B cell (primary cell): ENCODE measurements around the gene GGN. TPM values are rescaled to one million over a fixed set of nuclear protein-coding genes. Genes with fewer than 3 reads are reported as not detected.
"Not testable (repeated sequence)": the region's sequence is repeated elsewhere in the genome, so short reads cannot be mapped to it uniquely, and the experiment has no call there.

Experiments
- ATAC-seq: fragments of 200-7000 bp; cut with Tn5 transposase; one replicate; pipeline ENCODE4 v1.10.0; 2021; ENCODE audit warnings: low read depth, mild to moderate bottlenecking, moderate number of reproducible peaks, moderate library complexity
- CTCF ChIA-PET: fragments of 350-600 bp; sonication (Branson Sonifier 250); formaldehyde crosslinking; loops from one replicate; lab custom pipeline; 2021; ENCODE audit warnings: antibody characterized with exemption, inconsistent platforms; lab: Charles Lee
- POLR2A ChIA-PET: fragments of 350-600 bp; sonication (Branson Sonifier 250); formaldehyde crosslinking; loops from one replicate; lab custom pipeline; 2021; ENCODE audit warnings: antibody characterized with exemption; lab: Charles Lee
- DNase-seq: peaks from one replicate; pipeline ENCODE4 v3.0.0; 2013
- H2AFZ ChIP-seq: 2 replicates; pipeline ENCODE4 v1.6.1; 2012; ENCODE audit warnings: mild to moderate bottlenecking, low read depth, low read length; ENCODE audit not compliant: insufficient read depth, poor library complexity, severe bottlenecking
- H3K27ac ChIP-seq, 2 donors: 1 replicate in 1 of 2; 2 replicates in 1 of 2; pipeline ENCODE4 v1.5.1; 2012 to 2013; ENCODE audit warnings: low read length in 2 of 2, mild to moderate bottlenecking in 2 of 2, moderate library complexity in 1 of 2
- H3K27me3 ChIP-seq, 4 experiments: fragments of 200-600 bp in 1 of 4; sonication (generic) in 1 of 4; replicated peaks in 1 of 4; 1 replicate in 2 of 4; 2 replicates in 2 of 4; pipeline versions ENCODE4 v1.6.1 to v1.7.0; 2013 to 2016; ENCODE audit warnings: low read length in 3 of 4, mild to moderate bottlenecking in 2 of 4, mixed read lengths in 1 of 4, moderate library complexity in 1 of 4; ENCODE audit not compliant: insufficient read depth in 4 of 4, control insufficient read depth in 3 of 4; ENCODE audit errors: control extremely low read depth in 1 of 4
- H3K36me3 ChIP-seq, 2 experiments: replicated peaks in 1 of 2; 1 replicate in 1 of 2; 2 replicates in 1 of 2; pipeline versions ENCODE4 v1.6.1 to v1.7.1; 2013; ENCODE audit warnings: low read length in 1 of 2; ENCODE audit not compliant: insufficient read depth in 2 of 2, control insufficient read depth in 1 of 2; ENCODE audit errors: control extremely low read depth in 1 of 2, extremely low read depth in 1 of 2
- H3K4me1 ChIP-seq, 2 donors: fragments of 200-600 bp in 1 of 2; sonication (generic) in 1 of 2; 1 replicate in 1 of 2; 2 replicates in 1 of 2; pipeline versions ENCODE4 v1.5.1 to v1.6.1; 2013 to 2017; ENCODE audit warnings: low read length in 2 of 2; ENCODE audit not compliant: control insufficient read depth in 2 of 2, insufficient read depth in 2 of 2
- H3K4me2 ChIP-seq: replicated peaks from 2 replicates; pipeline ENCODE3; 2012; ENCODE audit warnings: mild to moderate bottlenecking, low read depth, low read length; ENCODE audit not compliant: poor library complexity, severe bottlenecking
- H3K4me3 ChIP-seq, 5 experiments: fragments of 200-600 bp in 1 of 5; sonication (generic) in 1 of 5; 1 replicate in 3 of 5; 2 replicates in 2 of 5; pipeline versions ENCODE4 v1.5.1 to v1.7.0; 2011 to 2016; ENCODE audit warnings: low read length in 4 of 5, mild to moderate bottlenecking in 4 of 5, low read depth in 2 of 5, control low read depth in 1 of 5, moderate library complexity in 1 of 5; ENCODE audit not compliant: insufficient read depth in 1 of 5; ENCODE audit errors: control extremely low read depth in 1 of 5, extremely low read depth in 1 of 5
- H3K79me2 ChIP-seq: fragments of 200-600 bp; sonication (generic); one replicate; pipeline ENCODE4 v1.6.0; 2016; ENCODE audit warnings: low read length; ENCODE audit not compliant: control insufficient read depth, insufficient read depth
- H3K9ac ChIP-seq: fragments of 200-600 bp; sonication (generic); 2 replicates; pipeline ENCODE4 v1.6.1; 2017; ENCODE audit warnings: mild to moderate bottlenecking, low read length, moderate library complexity
- H3K9me3 ChIP-seq, 3 donors: one replicate each; pipeline versions ENCODE4 v1.6.1 to v1.7.1; 2013; ENCODE audit warnings: low read length in 2 of 3; ENCODE audit not compliant: control insufficient read depth in 2 of 3, insufficient read depth in 1 of 3; ENCODE audit errors: control extremely low read depth in 1 of 3
- H4K20me1 ChIP-seq: 2 replicates; pipeline ENCODE4 v1.6.0; 2012; ENCODE audit warnings: mild to moderate bottlenecking, low read length; ENCODE audit not compliant: insufficient read depth, control insufficient read depth, poor library complexity, severe bottlenecking
- H3K27ac Mint-ChIP-seq: one replicate; pipeline ENCODE4 v1.8.0; 2021; ENCODE audit warnings: mixed read lengths
- H3K27me3 Mint-ChIP-seq: one replicate; pipeline ENCODE4 v1.8.0; 2021; ENCODE audit warnings: mixed read lengths
- H3K4me1 Mint-ChIP-seq: one replicate; pipeline ENCODE4 v1.8.0; 2021; ENCODE audit warnings: mixed read lengths
- H3K4me3 Mint-ChIP-seq: one replicate; pipeline ENCODE4 v1.8.0; 2021; ENCODE audit warnings: mixed read lengths
- H3K9me3 Mint-ChIP-seq: one replicate; pipeline ENCODE4 v1.8.0; 2022; ENCODE audit warnings: mixed read lengths; ENCODE audit not compliant: insufficient read depth
- CTCF ChIP-seq: fragments of 200-600 bp; IDR thresholded peaks from one replicate; pipeline ENCODE4 v1.8.0; 2022; ENCODE audit warnings: antibody characterized with exemption, mild to moderate bottlenecking
- EZH2 ChIP-seq: IDR thresholded peaks from 2 replicates; pipeline ENCODE4 v1.6.1; 2012; ENCODE audit warnings: borderline replicate concordance, low read depth, mild to moderate bottlenecking, moderate library complexity, low read length; ENCODE audit not compliant: insufficient read depth, poor library complexity, severe bottlenecking
- WGBS: methylation state at CpG from one replicate; pipeline ENCODE4 v1.1.5; 2013; ENCODE audit warnings: missing lambda C conversion rate; ENCODE audit not compliant: insufficient coverage; 5-methylcytosine and 5-hydroxymethylcytosine counted together
- intact Hi-C: fragments of 100-400 bp; cut with micrococcal nuclease; formaldehyde crosslinking; loops from one replicate; pipeline ENCODE4 v1.10.0; 2022
- polyA plus RNA-seq: library from polyadenylated mRNA; depleted of rRNA; stranded (reverse); fragments of >200 nt; gene quantifications from 2 replicates; pipeline ENCODE4 v1.2.3, GENCODE V29; 2012
- total RNA-seq, 2 donors: library from RNA; stranded (reverse); fragments of 120-200 nt in 1 of 2; gene quantifications; 1 replicate in 1 of 2; 2 replicates in 1 of 2; pipeline versions ENCODE4 v1.2.3 to v1.2.4, GENCODE V29; 2013 to 2022

GGN gene
- total and polyA plus RNA-seq, 2 donors (not counting 1 experiment from before 2014, with no cell fraction given): 0.34 TPM; not detected in 1

GRCh38 chr19:38346837-38347236 is 41.0 kb downstream of the GGN start:
- H3K4me3 ChIP-seq: no peak overlapping the region
- H3K27ac ChIP-seq: no peak overlapping the region
- no peaks in the 10 kb centered on the region for H3K27me3 ChIP-seq
- H3K4me2 ChIP-seq: no peak overlapping the region
- no peaks in the 10 kb centered on the region for H3K9me3 Mint-ChIP-seq
- WGBS: 86% methylated on average over 1 of the region's 4 CpGs
- TF ChIP-seq EZH2 (no peak), CTCF (no peak)
- no peaks in the 10 kb centered on the region for H3K4me1 ChIP-seq
- no peak overlapping the region for H3K4me3 Mint-ChIP-seq
- no peaks in the 10 kb centered on the region for H3K9me3 ChIP-seq
- no peak for ATAC-seq
- H4K20me1 ChIP-seq: no peaks in the 10 kb centered on the region
- POLR2A ChIA-PET: no interaction called here
- no peak overlapping the region for H2AFZ ChIP-seq
- intact Hi-C loops: no loop called here
- no peak for DNase-seq
- no peaks in the 10 kb centered on the region for H3K27me3 Mint-ChIP-seq
- no peaks in the 10 kb centered on the region for H3K4me1 Mint-ChIP-seq
- no peak overlapping the region for H3K27ac Mint-ChIP-seq
- no peaks in the 10 kb centered on the region for H3K36me3 ChIP-seq
- H3K79me2 ChIP-seq: peaks cover 2% of the 10 kb centered on the region
- no peak overlapping the region for H3K9ac ChIP-seq
- CTCF ChIA-PET: interaction anchor here (0.5 kb wide), 1 partner anchor 103 kb away, joined by 3 read pairs; no protein-coding TSS in a partner anchor

GRCh38 chr19:38340927-38341326 is 46.9 kb downstream of the GGN start:
- intact Hi-C loops: no loop called here
- Histone ChIP-seq H3K27ac (no peak overlapping the region), H2AFZ (no peak overlapping the region), H3K4me3 (no peak overlapping the region), H3K9me3 (no peaks in the 10 kb centered on the region), H3K9ac (no peak overlapping the region), H3K79me2 (peaks cover 8% of the 10 kb centered on the region), H4K20me1 (no peaks in the 10 kb centered on the region), H3K36me3 (no peaks in the 10 kb centered on the region), H3K4me1 (peaks cover 5 to 7% of the 10 kb centered on the region in 2 donors), H3K27me3 (no peaks in the 10 kb centered on the region), H3K4me2 (no peak overlapping the region)
- H3K4me3 Mint-ChIP-seq: no peak overlapping the region
- no peak for ATAC-seq
- no peaks in the 10 kb centered on the region for H3K9me3 Mint-ChIP-seq
- H3K4me1 Mint-ChIP-seq: peaks cover 13% of the 10 kb centered on the region
- ChIA-PET POLR2A (no interaction called here), CTCF (no interaction called here)
- no peaks in the 10 kb centered on the region for H3K27me3 Mint-ChIP-seq
- 100% methylated on average over 2 of the region's 2 CpGs for WGBS
- no peak overlapping the region for H3K27ac Mint-ChIP-seq
- no peak for DNase-seq
- TF ChIP-seq CTCF (no peak), EZH2 (no peak)

GRCh38 chr19:38339011-38339410 is 48.8 kb downstream of the GGN start:
- H3K4me3 ChIP-seq, H3K79me2 ChIP-seq, H4K20me1 ChIP-seq, H3K4me2 ChIP-seq, H3K9me3 Mint-ChIP-seq, DNase-seq, ATAC-seq, H3K27ac Mint-ChIP-seq, H3K4me3 Mint-ChIP-seq, H3K27ac ChIP-seq, H3K27me3 Mint-ChIP-seq, H3K27me3 ChIP-seq, H3K9me3 ChIP-seq, H3K36me3 ChIP-seq, H2AFZ ChIP-seq, H3K9ac ChIP-seq: not testable (repeated sequence)
- POLR2A ChIA-PET: interaction anchor here (0.7 to 2.5 kb wide), 2 partner anchors 19 to 35 kb away, joined by 3 to 11 read pairs; partner anchors contain the start of gene PSMD8
- intact Hi-C loops: loop anchor here (5.0 to 10.0 kb wide), 4 partner anchors 562 to 1262 kb away; partner anchors contain the start of genes ZNF383, ZNF420, ZNF573 and ZNF585B
- H3K4me1 ChIP-seq: peaks cover 5 to 11% of the 10 kb centered on the region in 2 donors
- H3K4me1 Mint-ChIP-seq: peaks cover 13% of the 10 kb centered on the region
- CTCF ChIA-PET: interaction anchor here (0.8 kb wide), 1 partner anchor 83 kb away, joined by 3 read pairs; no protein-coding TSS in a partner anchor
- whole genome bisulfite sequencing: 92% methylated on average over 2 of the region's 4 CpGs
